Measurements from ENCODE around the gene UPF2.
A peak's percentile ranks its signal among the peaks of the same experiment; 100 is the strongest.
"Not testable (repeated sequence)": the region's sequence is repeated elsewhere in the genome, so short reads cannot be mapped to it uniquely, and the experiment has no call there.

Gene UPF2

DNA sequence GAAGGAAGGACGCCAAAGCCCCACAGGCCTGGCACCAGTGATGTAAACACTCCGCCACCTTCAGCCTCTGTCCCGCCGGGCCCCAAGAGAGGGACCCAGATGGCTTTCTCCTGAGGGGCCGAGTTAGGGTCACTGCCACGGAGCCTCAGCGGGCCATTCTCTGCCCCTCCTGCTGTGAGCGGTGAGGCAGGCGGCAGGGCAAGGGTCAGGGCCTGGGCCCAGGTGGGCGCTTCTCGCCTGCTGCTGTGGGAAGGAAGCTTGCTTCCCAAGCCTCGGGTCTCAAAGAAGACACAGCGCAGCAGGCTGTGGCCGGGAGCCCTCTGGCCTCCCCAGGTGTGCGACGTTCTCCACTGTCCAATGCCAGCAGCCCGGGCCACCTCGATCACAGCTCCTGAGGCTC lies 134.7 kb downstream of the UPF2 start:
- DNase-seq = no peak

DNA sequence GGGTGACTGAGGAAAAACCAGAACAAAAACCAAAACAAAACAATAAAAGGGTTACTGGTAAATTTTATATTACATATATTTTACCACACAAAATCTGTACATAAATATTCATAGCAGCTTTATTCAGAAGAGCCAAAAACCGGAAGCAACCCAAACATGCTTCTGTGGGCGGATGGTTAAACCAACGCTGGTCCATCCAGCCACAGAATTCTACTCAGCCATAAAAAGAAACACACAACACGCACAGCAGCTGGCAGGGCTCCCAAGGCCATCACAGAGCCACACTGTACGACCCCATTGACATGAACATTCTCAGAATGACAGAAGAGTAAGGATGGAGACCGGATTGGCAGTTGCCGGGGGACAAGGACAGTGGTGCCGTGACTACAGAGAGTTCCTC lies 135.9 kb downstream of the UPF2 start:
- DNase-seq = peak in 1 of 58 donors; percentile 3

DNA sequence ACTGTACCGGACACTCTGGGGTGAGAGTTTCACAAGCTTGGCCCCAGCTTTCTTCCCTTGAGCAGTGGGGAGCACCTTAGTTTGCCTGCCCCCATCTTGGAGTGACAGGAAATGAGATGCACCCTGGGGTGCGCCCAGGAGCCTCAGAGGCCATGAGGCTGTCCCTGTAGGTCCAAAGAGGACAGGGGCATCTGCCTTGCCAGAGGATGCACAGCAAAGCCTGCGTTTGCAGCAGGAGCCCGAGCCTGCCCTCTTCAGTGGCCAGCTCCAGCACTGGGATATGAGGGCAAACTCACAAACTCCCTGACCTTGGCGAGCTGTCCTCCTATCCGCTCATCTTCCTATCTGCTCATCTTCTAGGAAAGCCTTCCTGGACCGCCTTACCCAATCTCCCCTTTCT lies 140.0 kb downstream of the UPF2 start:
- no peak for DNase-seq

DNA sequence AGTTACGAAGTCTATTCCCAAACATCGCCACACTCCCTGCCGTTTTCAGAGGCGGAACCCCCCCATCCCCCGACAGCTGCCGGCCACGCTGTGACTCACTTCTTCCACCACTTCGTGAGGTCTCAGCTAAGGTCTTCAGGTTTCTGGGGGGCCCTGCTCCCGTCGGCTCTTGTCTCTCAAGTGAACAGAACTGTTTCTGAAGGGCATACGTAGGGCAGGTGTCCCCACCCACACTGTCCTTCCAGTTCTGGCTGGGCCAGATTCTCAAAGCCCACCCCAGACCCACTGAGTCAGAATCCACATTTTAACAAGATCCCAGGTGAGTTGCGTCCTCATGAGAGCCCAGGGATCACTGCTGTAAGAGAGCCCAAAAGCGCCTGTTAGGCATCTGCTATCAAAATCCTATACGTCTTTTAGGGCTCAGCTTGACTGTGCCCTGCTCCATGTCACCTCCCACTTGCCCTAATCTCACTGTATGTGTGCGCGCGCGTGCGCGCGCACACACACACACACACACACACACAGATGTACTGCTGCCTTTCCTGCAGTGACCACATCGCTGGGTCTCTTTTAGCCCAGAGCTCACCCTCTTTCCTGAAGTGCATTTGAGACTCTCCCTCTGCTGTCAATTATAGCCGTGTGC lies 140.7 kb downstream of the UPF2 start:
- DNase-seq = no peak

DNA sequence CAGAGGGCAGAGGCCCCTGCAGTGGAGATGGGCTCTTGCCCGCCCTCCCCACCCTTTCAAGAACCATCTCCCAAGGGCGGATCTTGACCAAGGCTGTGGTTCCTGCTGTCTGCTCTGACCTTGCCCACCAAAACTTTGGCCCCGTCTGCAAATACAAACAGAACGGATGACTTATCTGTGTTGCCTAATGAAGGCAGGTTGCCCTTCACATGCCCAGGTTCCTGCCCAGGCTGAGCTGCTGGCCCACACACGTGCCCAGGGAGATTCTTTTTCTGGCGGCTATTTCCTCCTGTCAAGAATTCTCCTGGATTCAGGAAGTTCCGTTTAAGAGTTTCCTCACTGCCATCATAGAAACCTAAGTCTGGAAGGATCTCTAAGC lies 141.2 kb downstream of the UPF2 start:
- DNase-seq = no peak

DNA sequence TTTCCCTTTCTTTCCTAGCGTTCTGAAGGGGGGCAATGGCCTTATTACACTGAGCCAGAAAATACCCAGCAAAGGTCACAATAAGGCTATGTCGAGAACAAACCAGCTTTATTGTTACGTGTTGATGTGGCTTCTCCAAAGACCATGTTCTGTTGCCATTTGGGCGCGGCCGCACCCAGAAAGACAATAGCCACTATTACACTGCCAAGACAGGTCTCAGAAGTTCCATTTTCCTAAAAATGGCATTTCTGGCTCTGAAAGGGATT lies 141.6 kb downstream of the UPF2 start:
- no peak for DNase-seq

DNA sequence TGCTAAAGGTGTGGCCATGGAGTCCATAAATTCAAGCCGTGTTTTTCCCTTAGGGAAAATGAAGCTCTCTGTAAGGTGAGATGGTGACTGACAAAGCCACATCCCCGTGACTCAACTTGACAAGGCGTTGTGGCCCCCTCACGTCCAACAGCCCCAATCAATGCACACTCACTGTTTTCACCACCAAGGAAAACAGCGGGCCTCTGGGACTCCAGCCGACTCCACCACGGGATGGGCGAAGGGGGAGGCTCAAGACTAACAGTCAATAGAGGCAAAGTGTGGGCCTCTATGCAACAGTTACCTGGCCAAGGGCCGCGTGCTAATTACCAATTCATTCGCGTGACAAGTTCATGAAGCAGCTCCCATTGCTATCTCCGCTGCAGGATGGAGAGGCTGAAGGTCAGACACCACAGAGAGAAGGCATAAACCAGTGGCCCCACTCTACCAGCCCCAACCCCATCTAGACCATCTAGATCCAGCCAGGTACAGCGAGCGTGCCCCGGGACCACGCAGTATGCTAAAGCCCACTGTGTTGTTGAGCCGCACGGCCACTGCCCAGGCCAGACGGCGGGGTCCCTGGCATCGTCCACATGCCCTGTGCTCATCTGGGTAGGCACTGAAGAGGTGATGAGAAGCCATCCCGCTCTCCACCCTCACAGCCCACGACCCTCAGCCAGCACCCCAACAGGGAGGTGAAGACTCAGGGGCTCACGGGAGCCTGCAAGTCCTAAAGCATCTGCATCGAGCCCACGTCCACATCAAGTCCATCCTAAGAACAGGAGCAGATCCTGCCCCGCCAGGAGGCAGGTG lies 143.3 kb downstream of the UPF2 start:
- no peak for DNase-seq

DNA sequence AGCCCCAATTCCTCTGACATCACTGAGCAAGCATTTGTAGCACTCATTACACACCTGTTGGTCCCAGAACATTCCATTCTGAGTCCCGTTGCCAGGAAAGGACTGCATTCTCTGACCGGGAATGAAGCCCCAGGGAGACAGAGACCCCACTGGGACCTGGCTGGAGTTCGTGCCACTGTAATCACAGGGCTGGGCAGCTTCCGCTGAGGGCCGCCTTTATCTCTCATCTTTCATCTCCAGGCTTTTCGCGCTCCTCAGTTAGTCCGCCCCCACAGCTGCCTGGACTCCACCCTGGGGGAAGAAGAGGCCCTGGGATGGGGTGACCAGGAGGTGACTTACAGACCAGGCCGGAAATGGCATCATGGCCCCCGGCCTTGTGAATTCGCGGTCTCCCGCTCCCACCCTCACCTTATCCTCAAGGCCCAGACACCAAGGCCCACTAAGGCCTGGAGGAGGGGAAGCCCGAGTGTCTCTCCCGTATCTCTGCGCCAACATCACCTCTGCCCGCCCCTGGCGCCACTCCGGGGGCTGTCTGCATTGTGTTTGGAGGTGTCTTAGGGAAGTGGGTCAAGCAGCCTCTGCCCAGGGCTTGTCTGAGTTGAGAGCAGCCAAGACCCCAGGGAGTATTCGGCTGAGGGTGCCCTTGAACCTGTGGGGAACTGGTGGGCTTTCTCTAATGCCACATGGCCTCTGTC lies 144.1 kb downstream of the UPF2 start:
- no peak for DNase-seq

DNA sequence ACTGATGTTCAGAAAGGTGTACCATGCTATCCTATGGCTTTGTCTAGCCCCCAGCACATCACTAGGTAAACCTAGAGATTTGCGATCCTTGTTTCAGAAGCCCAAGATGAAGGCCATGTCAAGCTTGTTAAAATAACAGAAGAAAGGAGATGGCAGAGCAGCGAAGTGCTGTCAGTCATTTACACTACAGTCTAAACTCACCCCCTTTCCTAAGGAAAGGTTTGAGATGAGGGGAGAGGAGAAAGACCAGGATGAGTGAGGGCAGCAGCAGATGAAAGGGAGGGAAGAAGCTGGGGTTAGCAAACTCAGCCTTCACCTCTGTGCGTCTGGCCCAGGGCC lies 144.6 kb downstream of the UPF2 start:
- no peak for DNase-seq

DNA sequence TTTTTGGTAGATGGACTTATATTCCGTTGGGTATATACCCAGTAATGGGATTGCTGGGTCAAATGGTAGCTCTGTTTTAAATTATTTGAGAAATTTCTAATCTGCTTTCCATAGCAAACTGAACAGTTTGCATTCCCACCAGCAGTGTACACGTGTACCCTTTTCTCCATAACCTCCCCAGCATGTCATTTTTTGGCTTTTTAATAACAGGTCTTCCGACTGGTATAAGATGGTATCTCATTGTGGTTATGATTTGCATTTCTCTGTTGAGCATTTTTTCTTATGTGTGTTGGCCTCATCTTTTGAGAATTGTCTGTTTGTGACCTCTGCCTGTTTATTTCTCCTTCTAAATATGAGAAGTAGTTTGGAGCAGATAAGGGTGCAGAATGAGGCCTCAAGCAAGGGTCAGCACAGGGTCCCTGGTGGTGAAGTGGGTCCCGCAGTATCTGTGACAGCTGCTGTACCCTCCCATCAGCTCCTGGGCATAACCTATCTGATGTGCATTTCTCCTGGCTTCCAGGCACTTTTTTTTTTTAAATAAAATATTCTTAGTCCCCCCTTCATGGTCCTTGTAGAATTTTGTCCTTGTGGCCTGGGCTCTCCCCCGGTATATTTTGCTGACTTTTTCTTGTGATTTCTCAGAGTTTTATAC lies 145.9 kb downstream of the UPF2 start:
- DNase-seq = no peak

DNA sequence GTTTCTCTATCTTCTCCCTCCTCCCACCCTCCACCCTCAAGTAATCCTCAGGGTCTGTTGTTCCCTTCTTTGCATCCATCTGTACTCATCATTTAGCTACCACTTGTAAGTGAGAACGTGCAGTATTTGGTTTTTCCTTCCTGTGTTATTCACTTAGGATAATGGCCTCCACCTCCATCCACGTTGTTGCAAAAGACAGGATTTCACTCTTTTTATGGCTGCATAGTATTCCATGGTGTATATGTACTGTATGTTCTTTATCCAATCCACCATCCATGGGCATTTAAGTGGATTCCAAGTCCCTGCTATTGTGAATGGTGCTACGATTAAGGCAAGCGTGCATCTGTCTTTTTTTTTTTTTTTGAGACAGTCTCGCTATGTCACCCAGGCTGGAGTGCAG lies 147.0 kb downstream of the UPF2 start:
- no peak for DNase-seq

DNA sequence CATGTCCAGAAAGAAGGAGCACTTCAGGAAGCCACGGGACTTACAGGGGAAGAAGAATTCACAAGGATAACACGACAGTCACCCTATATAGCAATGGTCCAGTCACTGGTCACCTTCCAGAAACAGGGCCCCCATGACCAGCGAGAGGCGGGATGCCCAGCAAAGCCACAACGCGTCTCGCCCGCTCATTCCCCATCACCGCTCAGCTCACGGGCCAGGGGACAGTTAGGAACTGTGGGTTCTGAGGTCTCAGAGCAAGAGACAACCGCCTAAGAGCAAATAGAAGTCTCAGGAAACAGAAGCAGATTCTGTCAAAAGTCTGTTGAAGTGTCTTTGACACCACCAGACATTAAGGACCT lies 147.5 kb downstream of the UPF2 start:
- no peak for DNase-seq

DNA sequence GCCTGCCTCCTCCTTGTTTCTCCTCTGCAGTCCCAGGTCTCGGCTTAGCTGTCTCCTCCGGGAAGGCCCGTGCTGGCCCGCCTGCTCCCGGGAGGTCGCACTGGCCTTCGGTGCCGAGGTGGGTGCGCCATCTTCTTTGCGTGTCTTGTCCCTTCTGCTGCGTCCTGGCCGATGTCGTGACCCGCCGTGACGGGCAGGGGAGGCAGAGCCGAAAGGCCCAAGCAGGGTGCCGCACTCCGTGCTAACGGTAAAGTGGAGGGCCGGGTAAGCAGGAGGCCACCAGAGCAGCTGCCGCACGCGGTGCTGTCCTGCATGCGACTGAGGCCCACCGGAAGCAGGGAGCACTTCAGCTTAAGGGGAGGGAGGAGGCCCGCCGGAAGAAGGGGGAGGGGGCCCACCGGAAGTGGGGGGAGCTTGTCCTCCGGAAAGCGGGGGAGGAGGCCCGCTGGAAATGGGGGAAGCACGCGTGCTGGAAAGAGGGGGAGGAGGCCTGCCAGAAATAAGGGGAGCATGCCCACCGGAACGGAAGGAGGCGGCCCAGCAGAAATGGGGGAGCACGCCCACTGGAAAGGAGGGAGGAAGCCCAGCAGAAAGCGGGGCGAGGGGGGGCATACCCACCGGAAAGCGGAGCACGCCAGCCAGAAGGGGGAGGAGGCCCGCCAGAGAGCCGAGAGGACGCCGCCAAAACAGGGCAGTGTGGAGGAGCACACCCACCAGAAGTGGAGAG lies 148.1 kb downstream of the UPF2 start:
- no peak for DNase-seq

DNA sequence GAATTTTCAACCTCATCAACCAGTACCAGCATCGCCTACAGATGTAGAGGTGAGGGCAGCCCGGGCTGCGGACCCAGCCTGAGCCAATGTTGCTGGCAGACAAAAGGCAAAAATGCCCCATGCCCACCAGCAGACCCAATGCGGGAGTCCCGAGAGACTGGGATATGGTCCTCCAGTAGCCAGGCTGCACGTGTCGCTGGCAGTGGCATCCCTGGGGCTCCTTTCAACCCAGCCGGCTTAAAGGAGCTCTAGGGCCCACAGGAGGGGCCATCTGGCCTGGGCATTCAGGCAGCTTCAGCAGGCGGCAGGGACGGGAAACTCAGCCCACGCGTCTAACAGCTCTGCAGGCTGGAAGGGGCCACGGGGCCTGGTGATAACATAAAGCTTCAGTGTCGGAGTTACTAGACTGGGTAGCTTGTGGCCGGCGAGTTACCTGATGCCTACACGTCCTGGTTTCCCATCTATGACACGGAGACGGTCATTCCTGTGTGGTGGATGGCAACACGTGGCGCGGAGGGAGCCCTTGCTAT lies 148.8 kb downstream of the UPF2 start:
- no peak for DNase-seq

DNA sequence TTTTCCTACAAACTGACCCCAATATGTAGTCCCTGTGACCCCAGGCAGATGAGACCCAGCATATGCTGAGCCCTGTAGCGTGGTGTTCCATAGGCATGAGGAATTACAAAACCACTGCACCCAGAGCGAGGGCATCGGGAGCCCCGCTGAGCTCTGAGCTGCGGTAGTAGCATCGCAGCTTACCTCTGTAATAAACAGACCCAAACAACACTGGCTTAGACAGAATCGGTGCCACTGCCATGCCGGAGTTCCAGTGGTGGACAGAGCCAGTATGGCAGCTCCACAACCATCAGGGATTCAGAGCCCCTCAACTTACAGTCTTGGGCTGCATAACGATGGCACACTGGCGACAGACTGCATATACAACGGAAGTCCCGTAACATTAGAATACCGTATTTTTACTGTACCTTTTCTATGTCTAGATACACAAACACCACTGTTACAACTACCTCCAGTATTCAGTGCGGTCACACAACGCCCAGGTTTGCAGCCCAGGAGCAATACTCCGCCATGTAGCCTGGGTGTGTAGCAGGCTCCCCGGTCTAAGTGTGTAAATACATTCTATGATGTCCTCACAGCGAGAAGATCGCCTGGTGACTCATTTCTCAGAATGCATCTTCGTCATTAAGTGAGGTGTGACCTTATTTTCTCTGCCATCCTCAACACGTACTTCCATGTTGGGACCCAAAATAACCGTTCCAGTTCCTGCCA lies 150.7 kb downstream of the UPF2 start:
- no peak for DNase-seq

DNA sequence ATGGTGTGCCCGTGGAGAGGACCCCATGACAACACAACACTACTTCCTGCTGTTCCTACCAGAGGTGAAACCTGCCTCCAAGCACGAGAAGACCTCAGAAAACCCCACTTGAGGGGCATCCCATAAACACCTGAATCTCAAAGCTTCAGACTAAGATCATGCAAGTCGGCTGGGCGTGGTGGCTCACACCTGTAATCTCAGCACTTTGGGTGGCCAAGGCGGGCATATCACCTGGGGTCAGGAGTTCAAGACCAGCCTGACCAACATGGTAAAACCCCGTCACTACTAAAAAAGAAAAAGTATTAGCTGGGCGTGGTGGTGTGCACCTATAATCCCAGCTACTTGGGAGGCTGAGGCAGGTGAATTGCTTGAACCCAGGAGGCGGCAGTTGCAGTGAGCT lies 153.3 kb downstream of the UPF2 start:
- not testable (repeated sequence) for DNase-seq

DNA sequence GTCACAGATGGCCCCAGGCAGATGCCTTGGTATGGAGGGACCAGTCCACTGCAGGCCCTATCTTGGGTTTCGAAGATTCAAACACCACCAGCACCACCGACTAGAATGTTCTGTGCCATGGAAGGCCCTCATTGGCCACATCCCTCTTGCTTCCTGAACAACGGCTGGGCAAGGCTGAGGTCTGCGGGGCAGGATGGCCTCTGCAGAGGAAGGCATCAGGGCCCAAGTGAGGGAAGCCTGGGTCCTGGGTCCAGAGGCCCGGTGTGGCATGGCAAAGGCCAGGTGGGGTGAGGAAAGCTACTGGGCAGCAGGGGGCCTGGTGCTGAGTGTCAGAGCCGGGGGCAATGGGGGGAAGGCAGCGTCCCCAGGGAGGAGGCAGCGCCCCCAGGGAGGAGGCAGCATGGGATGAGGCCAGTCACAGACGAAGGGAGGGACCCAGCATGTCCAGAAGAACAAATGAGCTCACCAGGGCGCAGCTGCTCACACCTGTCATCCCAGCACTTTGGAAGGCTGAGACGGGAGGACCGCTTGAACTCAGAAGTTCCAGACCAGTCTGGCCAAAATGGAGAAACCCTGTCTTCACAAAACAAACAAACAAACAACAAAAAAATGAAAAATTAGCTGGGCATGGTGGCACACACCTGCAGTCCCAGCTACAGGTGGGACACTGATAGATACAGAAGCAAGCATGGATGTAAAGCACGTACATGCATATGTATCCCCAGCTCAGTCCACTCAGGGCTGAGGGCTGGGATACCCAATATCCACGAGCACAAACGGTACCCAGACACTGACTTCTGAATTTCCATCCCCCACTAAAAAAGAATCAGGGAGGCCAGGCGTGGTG lies 155.0 kb downstream of the UPF2 start:
- DNase-seq = no peak

DNA sequence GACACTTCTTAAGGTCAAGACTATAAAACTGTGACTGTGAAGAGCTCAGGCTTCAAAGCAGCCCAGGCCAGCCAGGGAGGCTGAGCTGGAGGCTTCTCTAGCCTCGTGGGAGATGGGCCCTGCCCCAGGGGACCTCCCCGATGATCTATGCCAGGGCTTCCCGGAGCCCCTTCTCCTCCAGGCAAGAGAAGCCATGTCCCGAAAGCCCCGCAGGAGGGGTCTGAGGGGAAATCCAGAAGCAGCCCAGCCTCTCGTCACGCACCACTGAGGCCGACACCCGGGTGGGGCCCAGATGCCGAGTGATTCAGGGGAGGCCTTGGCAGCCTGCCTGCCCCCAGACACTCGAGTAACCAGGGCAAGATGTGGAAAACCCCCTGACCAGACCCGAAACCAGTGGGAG lies 155.8 kb downstream of the UPF2 start:
- DNase-seq = no peak

DNA sequence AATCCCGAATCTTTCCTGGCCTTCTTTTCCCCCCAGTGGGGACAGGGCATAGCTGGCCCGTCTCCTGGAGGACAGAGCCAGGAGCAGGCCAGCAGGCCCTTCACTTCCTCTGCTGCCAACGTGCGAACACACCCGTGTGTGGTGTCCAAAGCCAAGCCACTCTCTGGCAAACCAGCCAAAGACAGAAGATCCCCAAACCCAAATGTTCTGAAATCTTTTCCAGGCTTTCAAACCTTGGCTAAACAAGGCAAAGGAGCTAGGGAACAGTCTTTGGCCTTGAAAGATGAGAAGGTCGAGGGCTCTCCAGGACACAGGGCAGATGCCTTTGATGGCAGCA lies 156.5 kb downstream of the UPF2 start:
- no peak for DNase-seq
